ENCODE results near the gene RNF10.
"Not testable (repeated sequence)": the region's sequence is repeated elsewhere in the genome, so short reads cannot be mapped to it uniquely, and the experiment has no call there.

Gene RNF10

DNA sequence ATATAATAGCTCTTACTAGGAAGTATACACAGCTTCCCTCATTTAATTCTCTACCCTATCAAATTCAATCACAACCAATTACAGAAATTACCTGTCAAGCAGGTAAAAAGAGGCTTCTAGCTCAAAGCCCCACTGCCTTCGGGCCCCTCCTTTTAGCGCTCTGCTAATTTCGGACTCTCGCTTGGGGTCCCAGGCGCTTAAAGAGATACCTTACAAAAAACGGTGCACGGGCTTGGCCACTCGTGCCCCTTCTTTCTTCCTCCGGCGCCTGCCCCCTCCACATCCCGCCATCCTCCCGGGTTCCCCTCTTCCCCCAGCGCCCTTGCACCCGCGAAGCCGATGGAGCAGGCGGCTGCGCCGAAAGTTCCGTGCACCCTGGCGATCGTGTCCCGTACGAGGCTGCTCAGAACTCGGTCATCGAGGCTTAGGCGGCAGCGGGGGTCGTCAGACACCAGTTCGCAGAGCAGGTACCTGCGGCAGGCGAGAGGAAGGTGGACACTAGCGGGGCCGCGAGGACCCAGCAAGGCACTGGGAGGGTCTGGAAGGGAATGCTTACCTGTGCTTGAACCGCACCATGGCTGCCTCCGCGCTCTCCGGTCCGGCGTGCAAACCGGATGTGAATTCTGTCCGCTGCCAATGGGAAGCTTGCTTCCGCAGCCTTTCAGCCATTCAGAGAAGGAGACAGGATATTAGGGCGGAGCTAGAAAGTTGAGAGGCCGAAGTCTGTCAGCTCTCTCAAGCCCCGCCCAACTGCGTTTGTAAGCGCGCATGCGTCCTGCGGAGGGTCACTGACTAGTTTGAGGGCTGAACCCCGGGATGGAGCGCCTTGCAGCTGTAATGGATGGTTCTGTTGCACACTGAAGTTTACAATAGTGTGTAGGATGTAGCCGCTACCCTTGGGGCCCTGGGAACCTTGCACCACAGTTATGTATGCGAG is 46.9 kb downstream of the RNF10 start, which contains the start of gene POP5:
Gene POP5, minus strand, starts transcription at position 616 of the 937 bp plus-strand sequence. Its CDS starts 40 bp downstream, at position 576.
- peak; percentile 91 for DNase-seq (ENCODE audit: low read depth)

DNA sequence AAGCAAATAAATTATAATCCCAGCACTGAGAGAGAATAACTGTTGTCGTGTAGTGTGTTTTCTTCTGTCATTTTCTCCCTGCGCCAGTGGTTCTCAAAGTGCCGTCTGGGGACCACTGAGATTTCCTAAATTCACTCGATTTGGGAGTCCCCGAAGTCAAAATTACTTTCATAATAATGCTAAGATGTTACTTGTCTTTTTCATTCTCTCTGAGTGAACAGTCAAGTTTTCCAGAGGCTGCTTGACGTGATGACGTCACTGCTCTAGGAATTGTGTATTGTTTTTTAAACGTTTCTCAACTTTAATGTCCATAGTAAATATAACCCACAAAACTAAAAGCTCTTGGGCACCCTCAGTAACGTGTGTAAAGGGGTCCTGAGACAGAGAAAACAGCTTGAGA is 47.8 kb downstream of the RNF10 start:
- DNase-seq (ENCODE audit: low read depth), result no peak

DNA sequence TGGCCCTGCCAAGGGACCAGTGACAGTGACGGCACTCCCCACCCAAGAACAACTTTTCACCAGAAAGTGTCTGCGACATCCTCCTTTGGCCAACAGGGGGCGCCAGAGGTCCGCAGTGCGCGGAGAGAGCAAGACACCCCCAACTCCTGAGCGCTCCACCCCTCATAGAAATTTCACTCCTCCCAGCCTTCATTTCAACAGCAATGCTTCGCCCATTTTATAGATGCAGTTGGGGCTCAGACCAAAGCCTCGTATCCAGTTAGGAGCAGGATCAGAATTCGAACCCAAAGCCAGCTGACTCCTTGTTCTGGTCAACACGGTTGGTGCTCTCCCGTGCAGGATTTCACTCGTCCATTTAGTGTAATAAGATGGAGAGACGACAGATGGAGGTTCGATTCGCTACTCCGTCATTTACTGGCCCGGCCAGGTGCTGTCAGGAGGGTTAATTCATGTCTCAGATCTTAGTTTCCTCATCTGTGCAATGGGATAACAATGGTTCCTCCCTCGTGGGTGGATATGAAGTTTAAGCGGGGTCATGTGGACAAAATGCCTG is 49.4 kb downstream of the RNF10 start:
- peak; percentile 75 for DNase-seq (ENCODE audit: low read depth)

DNA sequence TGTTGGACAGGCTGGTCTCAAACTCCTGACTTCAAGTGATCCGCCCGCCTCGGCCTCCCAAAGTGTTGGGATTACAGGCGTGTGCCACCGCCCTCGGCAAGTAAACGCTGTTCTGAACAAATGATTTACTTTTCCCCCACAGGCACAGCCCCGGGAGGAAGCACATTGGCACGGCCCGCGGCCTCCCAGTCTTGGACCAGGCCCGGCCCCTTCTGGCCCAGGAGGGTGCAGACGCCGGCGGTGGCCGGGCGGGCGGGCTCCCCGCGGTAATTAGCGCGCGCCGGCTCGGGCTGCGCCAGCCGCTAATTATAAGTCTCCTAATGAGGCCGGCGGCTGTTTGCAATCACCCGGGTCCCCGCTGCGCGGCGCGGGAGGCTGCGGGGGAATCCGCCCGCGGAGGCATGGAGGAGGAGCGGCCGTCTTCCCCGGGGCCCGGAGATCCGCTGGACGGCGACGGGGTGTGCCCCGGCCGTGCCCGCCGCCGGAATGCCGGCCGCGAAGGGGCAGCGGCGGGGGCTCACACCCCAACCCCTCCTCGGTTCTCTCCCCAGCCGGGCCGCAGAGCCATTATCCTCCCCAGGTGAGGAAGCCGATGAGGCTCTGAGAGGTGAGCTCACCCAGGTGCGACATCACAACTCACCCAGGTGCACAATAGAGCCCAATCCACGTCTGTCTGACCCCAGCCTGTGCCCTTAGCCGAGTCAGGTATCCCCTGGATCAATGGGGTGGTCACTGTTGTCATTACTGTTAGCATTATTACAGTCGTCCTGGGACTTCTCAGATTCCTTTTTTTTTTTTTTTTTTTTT is 50.4 kb downstream of the RNF10 start:
- peak; percentile 16 for DNase-seq (ENCODE audit: low read depth)

DNA sequence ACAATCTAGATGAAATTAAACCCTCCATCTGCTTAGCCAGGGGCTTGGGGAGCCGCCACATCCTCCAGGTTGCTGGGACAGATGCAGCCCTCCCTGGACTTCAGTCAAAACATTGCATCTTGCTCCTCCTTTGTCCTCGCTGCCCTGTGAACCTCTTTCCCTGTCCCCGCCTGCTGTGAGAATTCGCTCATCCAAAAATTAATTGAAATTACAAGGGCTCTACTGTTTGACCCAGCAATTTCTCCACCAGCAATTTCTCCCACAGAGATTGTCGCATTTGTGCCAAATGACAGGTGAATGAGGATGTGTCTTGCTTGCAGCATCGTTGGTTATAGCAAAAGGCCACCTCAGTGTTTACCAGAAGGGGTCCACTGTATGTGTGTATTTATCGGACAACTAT is 52.0 kb downstream of the RNF10 start:
- no peak for DNase-seq (ENCODE audit: low read depth)

DNA sequence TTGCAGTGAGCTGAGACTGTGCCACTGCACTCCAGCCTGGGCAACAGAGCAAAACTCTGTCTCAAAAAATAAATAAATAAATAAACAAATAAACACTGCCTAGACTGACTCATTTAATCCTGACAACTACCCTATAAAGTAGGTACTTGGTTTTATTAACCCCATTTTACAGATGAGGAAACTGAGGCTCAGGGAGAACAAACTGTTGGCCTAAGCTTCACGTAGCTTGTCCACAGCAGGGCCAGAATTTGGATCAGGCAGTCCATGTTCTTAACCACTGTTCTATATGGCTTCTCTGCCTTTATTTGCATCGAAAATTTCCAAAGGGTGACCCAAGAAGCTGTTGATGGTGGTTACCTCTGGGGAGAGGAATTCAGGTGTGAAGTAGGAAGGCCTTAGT is 52.7 kb downstream of the RNF10 start:
- no peak for DNase-seq (ENCODE audit: low read depth)

DNA sequence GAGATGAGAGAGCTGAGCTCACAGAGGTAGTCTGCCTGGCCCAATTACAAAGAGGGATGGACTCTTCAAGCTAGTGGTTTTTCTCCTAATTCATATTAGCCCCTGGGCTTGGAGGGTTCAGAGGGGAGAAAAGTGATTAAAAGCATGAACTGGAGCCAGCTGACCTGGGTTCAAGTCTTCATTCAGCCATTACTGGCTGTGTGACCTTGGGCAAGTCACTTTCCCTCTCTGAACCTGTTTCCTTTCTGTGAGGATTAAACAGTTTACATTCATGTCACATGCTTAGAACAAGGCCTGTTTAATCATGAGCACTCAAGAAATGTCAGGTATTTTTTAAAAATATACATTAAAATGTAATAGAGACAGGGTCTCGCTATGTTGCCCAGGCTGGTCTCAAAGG is 54.2 kb downstream of the RNF10 start:
- DNase-seq (ENCODE audit: low read depth), result no peak

DNA sequence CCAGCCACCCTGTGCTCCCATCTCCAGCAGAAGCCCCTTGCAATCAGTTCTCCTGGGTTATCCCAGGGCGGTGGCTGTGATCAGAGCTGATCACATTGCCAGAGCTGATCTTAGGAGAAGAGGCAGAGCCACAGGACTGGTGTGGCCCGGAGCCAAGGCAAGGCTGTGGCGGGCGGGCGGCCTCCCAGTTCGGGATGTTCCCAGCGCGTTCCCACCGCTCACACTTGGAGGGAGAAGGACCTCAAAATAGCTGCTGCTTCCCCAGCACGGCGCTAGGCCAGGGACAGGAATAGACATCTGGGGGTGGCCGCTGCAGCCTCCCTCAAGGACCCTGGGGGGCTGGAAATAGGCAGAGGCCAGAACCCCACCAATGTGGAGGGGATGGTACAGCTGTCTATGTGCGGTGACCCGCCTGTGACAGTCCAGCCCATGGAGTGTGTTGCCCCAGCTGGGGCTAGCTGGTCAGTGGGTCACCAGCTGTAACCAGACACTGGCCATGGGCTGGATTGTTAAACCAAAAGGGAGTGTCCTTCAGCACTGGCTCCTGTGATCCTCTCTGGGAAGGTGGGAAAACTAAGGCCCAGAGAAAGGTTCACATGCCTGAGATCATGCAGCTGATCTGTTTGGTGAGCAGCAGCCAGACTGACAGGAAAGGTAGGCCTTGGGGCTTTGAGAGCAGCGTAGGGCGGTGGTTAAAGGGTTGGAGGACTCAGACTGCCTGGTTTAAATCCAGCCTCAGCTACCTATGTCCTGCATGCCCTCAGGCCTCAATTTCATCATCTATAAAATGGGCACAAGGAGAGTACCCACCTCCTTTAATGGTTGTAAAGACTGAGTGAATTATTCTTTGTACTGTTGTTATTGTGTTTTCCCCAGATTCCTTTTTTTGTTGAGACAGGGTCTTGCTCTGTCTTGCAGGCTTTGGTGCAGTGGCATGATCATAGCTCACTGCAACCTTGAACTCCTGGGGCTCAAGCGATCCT is 55.1 kb downstream of the RNF10 start:
- DNase-seq (ENCODE audit: low read depth), result no peak

DNA sequence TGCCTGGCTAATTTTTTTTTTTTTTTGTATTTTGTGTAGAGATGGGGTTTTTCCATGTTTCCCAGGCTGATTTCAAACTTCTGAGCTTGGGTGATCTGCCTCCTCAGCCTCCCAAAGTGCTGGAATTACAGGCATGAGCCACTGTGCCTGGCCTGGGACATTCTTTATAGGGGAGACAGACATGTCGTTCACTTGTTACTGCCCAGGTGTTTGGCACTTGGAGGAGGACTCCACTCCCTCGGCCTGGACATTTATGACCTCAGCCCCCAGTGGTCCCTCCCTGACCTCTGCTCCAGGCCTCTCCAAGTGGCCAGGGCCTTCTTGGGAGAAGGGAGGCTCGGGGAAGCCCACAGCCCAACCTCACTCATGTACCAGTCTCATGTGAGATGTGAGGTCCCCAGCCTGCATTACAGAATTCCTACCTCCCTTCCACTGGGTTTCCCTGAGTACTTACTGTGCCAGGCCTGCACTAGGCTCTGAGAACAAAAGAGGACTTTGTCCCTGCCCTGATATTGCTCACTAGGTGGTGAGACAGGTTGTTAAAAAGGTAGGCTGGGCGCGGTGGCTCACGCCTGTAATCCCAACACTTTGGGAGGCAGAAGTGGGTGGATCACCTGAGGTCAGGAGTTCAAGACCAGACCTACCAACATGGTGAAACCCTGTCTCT is 56.7 kb downstream of the RNF10 start:
- no peak for DNase-seq (ENCODE audit: low read depth)

DNA sequence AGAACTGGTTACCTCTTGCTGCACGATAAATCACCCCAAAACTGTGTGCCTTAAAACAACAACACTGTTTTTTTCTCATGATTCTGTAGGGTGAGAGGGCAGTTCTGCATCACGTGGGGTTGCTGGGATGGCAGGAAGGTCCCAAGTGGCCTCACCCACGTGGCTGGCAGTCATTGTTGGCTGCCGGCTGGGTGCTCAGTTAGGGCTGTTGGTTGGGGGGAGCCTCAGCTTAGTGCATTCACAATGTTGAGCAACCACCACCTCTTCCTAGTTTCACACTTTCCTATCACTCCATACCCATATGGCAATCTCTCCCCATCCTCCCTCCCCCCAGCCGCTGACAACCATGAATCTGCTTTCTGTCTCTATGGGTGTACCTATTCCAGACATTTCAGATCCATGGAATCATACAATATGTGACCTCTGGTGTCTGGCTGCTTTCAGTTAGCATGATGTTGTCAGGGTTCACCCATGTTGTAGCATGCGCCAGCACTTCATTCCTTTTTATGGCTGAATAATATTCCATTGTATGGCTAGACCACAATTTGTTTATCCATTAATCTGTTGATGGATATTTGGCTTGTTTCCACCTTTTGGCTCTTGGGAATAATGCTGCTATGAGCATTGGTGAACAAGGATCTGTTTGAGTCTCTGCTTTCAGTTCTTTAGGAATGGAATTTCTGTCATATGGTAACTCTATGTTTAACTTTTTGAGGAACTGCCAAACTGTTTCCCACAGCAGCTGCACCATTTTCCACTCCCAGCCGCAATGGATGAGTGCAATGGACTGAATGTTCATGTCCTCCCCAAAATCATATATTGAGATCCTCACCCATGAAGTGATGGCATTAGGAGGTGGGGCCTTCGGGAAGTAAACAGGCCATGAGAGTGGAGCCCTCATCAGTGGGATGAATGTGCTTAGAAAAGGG is 58.2 kb downstream of the RNF10 start:
- DNase-seq (ENCODE audit: low read depth), result no peak

DNA sequence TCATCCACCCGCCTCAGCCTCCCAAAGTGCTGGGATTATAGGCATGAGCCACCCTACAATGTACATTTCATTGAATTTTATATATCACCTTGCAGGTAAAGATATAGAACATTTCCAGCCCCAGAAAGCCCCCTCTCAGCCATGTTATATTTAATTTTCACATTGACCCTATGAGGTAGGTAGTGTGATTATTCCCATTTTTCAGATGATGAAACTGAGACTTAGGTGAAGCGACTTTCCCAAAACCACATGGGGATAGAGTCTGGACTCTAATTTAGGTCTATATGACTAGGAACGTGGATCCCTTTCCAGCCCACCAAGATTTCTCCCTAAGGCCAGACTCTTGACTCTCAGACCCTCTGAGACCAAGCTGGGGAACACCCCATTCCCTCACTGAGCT is 62.7 kb downstream of the RNF10 start:
- DNase-seq (ENCODE audit: low read depth), result no peak

DNA sequence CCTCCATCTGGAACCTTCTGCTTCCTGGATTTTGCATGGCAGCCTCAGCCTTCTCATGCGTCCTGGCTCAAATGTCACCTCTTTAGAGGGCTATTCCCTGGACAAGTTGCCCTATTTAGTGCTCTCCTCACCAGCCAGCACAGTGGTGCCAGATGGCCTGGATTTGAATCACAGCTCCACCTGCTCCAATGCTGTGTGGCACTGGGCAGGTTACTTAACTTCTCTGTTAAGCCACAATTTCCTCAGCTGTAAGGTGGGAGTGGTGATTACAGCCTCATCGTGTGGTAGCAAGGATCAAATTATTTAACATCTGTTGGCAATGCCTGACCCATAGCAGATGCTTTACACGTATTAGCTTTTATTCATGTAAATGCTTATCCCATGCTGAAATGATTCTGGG is 63.7 kb downstream of the RNF10 start:
- no peak for DNase-seq (ENCODE audit: low read depth)

DNA sequence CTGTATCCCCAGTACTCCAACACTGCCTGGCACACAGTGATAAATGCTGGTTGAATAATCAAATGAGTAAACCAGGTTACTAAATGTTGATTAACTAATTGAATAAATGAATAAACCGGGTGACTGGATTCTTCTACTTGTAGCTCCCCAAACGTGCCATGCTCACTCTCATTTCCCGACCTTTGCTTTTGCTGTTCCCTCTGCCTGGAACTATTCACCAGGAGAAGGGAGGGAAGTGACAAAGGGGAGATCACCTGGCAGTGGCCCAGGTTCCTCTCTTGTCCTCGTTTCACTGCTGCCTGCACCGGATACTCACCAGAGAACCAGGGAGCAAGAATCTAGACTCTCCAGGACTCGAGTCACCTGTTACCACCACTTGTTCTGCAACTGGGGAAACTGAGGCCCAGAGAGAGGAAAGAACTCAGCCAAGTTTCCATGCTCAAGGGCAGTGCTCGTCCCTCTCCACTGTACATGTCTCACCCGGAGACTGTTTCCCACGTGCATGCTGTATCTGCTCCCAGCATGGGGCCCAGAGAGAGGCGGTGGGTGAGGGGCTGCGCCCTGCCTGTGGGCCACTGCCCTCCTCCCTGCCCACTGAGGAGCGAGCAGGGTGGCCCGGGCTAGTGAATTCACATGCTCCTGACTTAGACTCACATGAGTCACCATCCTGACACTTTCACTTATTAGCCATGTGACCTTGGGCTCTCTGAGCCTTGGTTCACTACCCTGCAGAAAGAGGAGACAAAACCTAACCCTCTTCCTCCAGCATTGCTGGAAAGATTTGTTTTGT is 64.7 kb downstream of the RNF10 start:
- DNase-seq (ENCODE audit: low read depth), result no peak

DNA sequence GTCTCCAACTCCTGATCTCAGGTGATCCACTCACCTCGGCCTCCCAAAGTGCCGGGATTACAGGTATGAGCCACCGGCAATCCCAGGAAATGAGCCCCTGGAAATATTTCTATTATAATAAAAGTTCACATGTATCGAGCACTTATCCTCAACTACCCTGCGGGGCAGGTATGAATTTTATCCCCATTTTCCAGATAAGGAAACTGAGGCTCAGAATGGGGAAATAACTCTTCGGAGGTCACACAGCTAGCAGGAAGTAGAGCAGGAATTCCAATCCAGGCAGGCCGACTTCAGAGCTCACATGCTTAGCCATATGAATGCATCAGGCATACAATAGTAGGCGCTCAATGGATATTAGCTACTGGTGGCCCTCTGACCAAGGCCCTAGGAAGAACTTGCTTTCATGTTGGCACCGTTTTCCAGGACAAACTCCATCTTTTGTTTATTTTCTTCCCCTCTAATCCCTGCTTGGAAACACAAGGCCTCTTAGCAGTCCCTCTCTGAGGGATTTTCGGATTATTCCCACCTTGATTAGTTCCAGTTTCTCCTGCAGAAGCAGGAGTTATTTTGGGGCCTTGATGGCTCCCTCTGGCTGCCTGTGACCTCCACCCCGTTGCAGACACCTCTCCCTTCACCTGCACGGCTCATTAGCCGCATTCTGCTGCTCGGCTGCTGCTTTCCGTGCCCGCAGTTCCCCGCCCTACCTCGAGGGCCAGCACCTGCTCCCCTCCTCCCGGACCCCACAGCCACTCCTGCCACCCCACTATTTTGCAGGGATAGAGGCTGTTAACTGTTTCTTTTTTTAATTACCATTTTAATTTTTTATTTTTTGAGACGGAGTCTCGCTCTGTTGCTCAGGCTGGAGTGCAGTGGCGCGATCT is 65.8 kb downstream of the RNF10 start:
- no peak for DNase-seq (ENCODE audit: low read depth)

DNA sequence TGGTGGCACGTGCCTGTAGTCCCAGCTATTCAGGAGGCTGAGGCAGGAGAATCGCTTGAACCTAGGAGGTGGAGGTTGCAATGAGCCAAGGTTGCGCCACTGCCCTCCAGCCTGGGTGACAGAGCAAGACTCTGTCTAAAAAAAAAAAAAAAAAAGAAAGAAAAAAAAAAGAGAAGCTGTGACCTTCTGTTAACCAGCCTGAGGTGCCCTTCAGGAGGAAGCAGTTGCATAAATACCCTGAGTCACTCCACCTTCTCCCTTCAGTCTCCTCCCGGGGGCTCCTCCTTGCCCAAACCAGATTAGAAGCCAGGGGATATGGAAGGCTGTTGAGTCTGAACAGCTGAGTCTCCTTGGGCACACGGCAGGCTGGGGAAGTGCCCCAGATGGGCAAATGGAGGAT is 68.3 kb downstream of the RNF10 start:
- DNase-seq (ENCODE audit: low read depth), result not testable (repeated sequence)

DNA sequence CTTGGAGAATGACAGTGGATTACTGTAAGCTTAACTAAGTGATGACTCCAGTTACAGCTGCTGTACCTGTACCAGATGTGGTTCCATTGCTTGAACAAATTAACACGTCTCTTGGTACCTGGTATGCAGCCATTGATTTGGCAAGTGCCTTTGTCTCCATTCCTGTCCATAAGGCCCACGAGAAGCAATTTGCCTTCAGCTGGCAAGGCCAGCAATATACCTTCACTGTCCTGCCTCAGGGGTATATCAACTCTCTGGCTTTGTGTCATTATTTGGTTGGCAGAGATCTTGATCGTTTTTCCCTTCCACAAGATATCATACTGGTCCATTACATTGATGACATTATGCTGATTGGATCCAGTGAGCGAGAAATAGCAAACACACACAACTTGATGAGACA is 76.4 kb downstream of the RNF10 start:
- DNase-seq (ENCODE audit: low read depth), result no peak

DNA sequence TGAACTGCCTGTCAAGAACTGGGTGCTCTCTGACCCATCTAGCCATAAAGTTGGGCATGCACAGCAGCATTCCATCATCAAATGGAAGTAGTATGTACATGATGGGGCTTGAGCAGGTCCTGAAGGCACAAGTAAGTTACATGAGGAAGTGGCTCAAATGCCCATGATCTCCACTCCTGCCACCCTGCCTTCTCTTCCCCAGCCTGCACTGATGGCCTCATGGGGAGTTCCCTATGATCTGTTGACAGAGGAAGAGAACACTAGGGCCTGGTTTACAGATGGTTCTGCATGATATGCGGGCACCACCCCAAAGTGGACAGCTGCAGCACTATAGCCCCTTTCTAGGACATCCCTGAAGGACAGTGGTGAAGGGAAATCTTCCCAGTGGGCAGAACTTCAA is 77.4 kb downstream of the RNF10 start:
- DNase-seq (ENCODE audit: low read depth), result not testable (repeated sequence)

DNA sequence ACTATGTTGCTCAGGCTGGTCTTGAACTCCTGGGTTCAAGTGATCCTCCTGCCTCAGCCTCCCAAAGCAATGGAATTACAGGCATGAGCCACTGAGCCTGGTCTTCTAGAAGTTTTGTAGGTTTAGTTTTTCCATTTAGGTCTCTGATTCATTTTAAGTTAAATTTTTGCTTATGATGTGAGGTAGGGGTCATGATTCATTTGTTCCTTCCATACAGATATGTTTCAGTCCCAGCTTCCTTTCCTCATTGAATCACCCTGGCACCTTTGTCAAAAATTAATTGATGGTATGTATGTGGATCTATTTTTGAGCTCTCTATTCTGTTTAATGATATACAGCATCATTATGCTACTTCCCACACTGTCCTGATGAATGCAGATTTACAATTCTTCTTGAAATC is 80.7 kb downstream of the RNF10 start:
- no peak for DNase-seq (ENCODE audit: low read depth)
